Stimulated activated CD8-positive, alpha-beta memory T cell treated with anti-CD3 and anti-CD28 coated beads, Interleukin-7, amount 100 ng/mL, for 48 hours (primary cell): Measurements from ENCODE around the gene STAT6.
A peak's percentile ranks its signal among the peaks of the same experiment; 100 is the strongest.
"Not testable (repeated sequence)": the region's sequence is repeated elsewhere in the genome, so short reads cannot be mapped to it uniquely, and the experiment has no call there.

ENCODE experiments used
- DNase-seq, 2 donors: peaks; one replicate each; pipeline ENCODE4 v3.0.0-alpha.2; 2020; ENCODE audit warnings: low read depth in 1 of 2; ENCODE audit errors: extremely low read depth in 1 of 2

Gene STAT6

DNA sequence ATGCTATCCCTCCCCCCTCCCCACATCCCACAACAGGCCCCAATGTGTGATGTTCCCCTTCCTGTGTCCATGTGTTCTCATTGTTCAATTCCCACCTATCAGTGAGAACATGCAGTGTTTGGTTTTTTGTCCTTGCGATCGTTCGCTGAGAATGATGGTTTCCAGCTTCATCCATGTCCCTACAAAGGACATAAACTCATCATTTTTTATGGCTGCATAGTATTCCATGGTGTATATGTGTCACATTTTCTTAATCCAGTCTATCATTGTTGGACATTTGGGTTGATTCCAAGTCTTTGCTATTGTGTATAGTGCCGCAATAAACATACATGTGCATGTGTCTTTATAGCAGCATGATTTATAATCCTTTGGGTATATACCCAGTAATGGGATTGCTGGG, 58.0 kb downstream of the STAT6 start:
- not testable (repeated sequence) for DNase-seq

GRCh38 chr12:57051011-57051410, 60.2 kb downstream of the STAT6 start:
- no peak for DNase-seq

GRCh38 chr12:57049890-57050289, 61.3 kb downstream of the STAT6 start, which contains the start of gene MYO1A:
Gene MYO1A (minus strand): TSS chr12:57050129. CDS start chr12:57048323, 1,806 bp downstream.
- DNase-seq, result no peak

DNA sequence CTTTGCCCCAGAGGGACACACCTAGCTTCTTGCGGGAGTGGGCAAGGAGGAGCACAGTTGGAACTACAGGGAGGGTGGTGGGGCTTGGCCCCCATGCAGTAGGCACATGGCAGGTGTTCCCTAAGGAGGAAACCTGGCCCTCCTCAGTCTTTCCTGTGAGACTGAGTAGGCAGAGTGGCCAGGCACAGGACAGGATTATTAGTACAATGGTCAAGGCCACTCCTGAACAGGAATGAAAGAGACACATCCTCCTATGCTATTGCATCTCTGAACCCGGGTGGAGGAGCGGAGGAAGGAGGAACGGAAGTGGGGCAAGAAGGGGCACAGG, 62.1 kb downstream of the STAT6 start:
- no peak for DNase-seq

GRCh38 chr12:57048423-57049118, 62.6 kb downstream of the STAT6 start:
- no peak for DNase-seq

GRCh38 chr12:57047981-57048380, 63.2 kb downstream of the STAT6 start:
- no peak for DNase-seq

DNA sequence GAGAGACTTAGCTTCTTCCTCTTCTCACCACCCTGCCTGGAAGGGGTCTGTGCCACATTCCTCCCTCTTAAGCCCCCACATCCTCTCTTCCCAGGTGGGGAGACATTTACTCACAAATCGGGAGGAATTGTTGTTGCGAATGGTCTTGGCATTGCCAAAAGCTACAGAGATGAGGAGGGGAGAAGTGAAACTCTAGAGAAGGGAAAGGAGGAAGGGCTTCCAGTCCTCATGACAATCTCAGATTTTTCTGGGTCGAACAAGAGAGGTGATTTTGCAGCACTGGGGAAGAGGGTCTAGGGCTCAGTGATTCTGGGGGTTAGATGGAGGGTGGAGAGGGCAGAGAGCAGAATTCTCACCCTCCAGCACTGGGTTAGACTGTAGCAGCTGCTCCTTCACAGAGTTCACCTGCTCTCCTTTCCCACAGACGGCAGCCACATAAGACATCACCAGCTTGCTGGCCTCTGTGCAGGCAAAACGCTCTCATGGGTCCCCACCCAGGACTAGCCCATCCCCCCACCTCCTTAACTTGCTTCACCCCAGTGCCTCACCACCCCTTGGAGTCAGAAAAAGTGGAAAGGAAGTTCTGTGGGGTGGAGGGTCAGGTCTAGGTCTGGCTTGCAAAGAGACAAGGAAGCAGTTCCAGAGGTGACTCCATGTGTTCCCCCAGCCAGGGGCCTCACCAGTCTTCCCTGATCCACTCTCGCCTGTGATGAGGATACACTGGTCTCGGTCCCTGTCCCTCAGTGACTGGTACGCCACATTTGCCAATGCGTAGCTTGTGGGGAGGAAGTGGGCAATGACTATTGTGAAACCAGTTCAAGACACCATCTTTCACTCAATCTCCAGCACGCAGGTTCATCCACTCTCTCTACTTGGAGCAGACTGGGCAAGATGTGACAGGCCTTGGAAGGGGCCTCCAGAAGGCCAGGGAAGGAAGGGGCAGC, 63.9 kb downstream of the STAT6 start:
- DNase-seq, result peak; percentile 37 to 62

DNA sequence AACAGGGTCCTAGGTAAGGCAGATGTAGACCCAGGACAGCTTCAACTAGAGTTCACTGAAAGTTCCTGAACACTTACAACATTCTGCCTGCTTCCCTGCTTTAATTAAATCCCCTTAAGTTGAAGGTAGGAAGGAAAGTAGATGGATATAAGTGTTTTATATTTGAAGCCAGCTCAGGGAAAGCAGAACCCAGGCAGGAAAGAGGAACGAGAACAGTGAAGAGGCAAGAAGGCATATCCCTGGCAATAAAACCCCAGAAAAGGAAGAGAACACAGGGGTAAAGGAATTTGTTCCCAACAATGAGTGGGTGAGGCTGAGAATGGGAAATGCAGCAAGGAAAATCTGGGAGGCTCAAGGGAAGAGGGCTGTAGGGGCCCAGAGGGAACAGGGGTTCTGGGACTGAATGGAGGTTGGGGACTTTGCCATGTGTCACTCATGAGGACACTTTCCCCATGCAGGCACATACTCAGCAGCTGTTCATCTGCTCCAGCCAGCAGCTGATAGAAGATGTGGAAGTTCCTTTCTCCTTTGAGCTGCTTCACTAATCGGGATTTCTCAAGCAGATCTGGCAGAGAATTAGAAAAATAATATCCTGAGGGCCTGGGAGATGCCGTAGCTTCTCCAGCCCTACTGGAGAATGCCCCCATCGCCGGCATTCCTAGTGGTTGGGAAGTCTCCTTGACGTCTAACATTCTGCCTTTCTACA, 64.9 kb downstream of the STAT6 start:
- DNase-seq, result no peak
